ENCODE data around the gene LPP.

LPP gene

DNA sequence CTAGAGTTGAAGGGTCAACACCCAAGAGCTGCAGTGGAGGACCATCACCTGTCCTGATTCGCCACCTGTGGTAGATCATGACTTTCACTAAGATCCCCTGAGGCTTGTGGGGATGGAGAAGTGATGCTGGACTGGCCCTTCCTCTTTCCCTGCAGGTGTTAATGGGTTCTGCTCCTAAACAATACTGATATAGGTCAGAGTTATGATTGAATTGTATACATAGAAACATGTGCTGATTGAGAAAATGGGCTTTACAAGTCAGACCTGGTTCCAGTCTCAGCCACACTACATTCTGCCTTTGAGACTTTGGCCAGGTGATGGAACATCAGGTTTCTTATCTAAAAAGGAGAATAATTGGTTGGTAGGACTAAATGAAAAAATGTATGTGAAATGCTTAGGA lies 598.9 kb downstream of the LPP start:
- WGBS, 2 experiments (ENCODE audit: insufficient coverage in 2 of 2): 67% methylated on average over 1 of the region's 1 CpG; no CpG with 5 or more reads in 1 of the 2 experiments
- Histone ChIP-seq H3K9me3 (ENCODE audit: control insufficient read depth, low read length) (no peaks in the 10 kb centered on the region), H3K4me1 (ENCODE audit: control insufficient read depth, insufficient read depth, low read length, poor library complexity, severe bottlenecking) (no peaks in the 10 kb centered on the region), H3K27ac (ENCODE audit: low read depth, low read length, severe bottlenecking) (no peak overlapping the region), H3K36me3 (ENCODE audit: control insufficient read depth, insufficient read depth, low read length) (no peaks in the 10 kb centered on the region), H3K4me3 (ENCODE audit: extremely low read depth, insufficient read depth, low read length, poor library complexity, severe bottlenecking) (no peak overlapping the region)

DNA sequence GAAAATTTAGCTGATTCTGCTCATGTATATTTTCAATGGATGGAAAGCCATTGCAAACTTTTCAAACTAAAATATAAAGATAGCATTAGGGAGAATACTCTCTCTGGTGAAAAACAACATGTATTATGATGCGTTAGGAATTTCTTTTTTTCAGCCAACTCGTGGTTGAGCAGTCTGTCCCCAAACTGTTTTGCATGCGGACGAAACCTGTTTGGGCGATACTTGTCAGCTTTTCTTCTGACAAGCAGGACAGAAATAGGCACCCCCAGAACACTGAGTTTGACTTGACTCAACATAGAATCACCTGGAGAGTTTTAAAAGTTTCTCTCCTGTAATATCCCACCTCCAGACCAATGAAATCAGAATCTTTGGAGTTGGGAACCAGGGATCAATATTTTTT lies 600.3 kb downstream of the LPP start:
- WGBS, 2 experiments (ENCODE audit: insufficient coverage in 2 of 2): 92 to 95% methylated on average over 5 of the region's 5 CpGs
- no peaks in the 10 kb centered on the region for H3K9me3 ChIP-seq (ENCODE audit: control insufficient read depth, low read length)
- H3K36me3 ChIP-seq (ENCODE audit: control insufficient read depth, insufficient read depth, low read length): no peaks in the 10 kb centered on the region
- H3K4me3 ChIP-seq (ENCODE audit: extremely low read depth, insufficient read depth, low read length, poor library complexity, severe bottlenecking): no peak overlapping the region
- no peaks in the 10 kb centered on the region for H3K4me1 ChIP-seq (ENCODE audit: control insufficient read depth, insufficient read depth, low read length, poor library complexity, severe bottlenecking)
- H3K27ac ChIP-seq (ENCODE audit: low read depth, low read length, severe bottlenecking): no peak overlapping the region

DNA sequence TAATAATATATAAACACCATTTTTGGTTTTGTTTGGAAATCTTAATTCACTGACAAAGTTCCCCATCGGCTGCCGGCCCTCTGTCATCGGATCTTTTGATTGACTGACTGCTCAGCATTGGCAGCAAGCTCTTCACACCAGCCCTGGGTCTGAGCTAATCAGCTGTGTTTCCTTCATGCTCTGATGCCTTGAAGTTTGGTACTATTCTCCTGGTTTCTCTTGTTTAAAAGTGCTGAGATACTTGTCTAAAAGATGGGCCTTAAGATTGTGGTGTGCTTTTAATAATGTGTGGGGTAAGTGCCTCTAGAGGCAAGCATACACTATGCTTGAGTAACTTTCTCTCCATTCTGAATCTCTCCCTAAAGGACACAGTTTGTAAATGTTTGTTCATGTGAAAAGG lies 602.3 kb downstream of the LPP start:
- 92% methylated on average over 3 of the region's 3 CpGs; no CpG with 5 or more reads in 1 of the 2 experiments for WGBS, 2 experiments (ENCODE audit: insufficient coverage in 2 of 2)
- Histone ChIP-seq H3K4me1 (ENCODE audit: control insufficient read depth, insufficient read depth, low read length, poor library complexity, severe bottlenecking) (no peaks in the 10 kb centered on the region), H3K36me3 (ENCODE audit: control insufficient read depth, insufficient read depth, low read length) (peaks cover 7% of the 10 kb centered on the region), H3K4me3 (ENCODE audit: extremely low read depth, insufficient read depth, low read length, poor library complexity, severe bottlenecking) (no peak overlapping the region), H3K9me3 (ENCODE audit: control insufficient read depth, low read length) (no peaks in the 10 kb centered on the region), H3K27ac (ENCODE audit: low read depth, low read length, severe bottlenecking) (no peak overlapping the region)

- H3K4me3 ChIP-seq (ENCODE audit: extremely low read depth, insufficient read depth, low read length, poor library complexity, severe bottlenecking): no peak overlapping the region
- no peak overlapping the region for H3K27ac ChIP-seq (ENCODE audit: low read depth, low read length, severe bottlenecking)
- peaks cover 9% of the 10 kb centered on the region for H3K36me3 ChIP-seq (ENCODE audit: control insufficient read depth, insufficient read depth, low read length)
- H3K4me1 ChIP-seq (ENCODE audit: control insufficient read depth, insufficient read depth, low read length, poor library complexity, severe bottlenecking): no peaks in the 10 kb centered on the region
- no peaks in the 10 kb centered on the region for H3K9me3 ChIP-seq (ENCODE audit: control insufficient read depth, low read length)
- 89 to 100% methylated on average over 1 to 2 of the region's 5 CpGs for WGBS, 2 experiments (ENCODE audit: insufficient coverage in 2 of 2)
Observed at GRCh38 chr3:188759336-188760005, 605.5 kb downstream of the LPP start.

DNA sequence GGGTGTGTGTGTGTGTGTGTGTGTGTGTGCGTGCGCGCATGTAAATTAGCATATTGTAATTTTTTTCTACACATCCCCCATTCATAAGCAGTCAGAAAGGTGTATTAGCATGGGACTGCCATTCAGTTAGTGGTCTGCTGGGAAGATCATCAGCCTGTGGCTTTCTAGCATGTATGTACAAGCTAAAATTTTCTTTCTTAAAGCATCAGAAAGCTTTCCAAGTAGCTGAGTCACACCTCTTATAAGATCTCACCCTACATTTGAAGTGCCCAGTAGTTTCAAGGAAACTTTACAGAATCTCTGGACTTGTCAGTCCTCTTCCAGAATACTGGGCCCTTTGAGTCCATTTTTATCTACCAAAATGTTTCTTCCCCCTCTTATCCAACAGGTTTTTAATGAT lies 606.5 kb downstream of the LPP start:
- peaks cover 9% of the 10 kb centered on the region for H3K36me3 ChIP-seq (ENCODE audit: control insufficient read depth, insufficient read depth, low read length)
- H3K27ac ChIP-seq (ENCODE audit: low read depth, low read length, severe bottlenecking): no peak overlapping the region
- WGBS, 2 experiments (ENCODE audit: insufficient coverage in 2 of 2): no CpG with 5 or more reads among the region's 3 CpGs
- no peaks in the 10 kb centered on the region for H3K4me1 ChIP-seq (ENCODE audit: control insufficient read depth, insufficient read depth, low read length, poor library complexity, severe bottlenecking)
- H3K9me3 ChIP-seq (ENCODE audit: control insufficient read depth, low read length): no peaks in the 10 kb centered on the region
- no peak overlapping the region for H3K4me3 ChIP-seq (ENCODE audit: extremely low read depth, insufficient read depth, low read length, poor library complexity, severe bottlenecking)

DNA sequence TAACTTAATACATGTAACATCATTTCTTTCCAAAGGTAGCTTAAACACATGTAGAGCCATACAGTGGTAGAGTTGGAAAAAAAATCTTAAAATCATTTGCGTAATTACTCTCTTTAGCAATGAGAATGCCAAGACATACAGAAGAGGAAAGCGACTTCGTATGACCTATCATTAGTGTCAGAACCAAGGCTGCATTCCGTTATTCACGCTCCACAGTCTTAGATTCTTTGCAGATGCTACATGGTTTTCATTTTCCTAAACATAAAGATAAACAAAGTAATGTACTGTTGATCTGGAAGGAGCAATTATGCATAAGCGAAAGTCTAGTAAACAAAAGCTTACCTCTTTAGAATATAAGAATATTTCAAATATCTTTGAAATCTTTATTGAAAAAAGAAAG lies 607.5 kb downstream of the LPP start:
- Histone ChIP-seq H3K36me3 (ENCODE audit: control insufficient read depth, insufficient read depth, low read length) (peaks cover 9% of the 10 kb centered on the region), H3K27ac (ENCODE audit: low read depth, low read length, severe bottlenecking) (no peak overlapping the region), H3K4me3 (ENCODE audit: extremely low read depth, insufficient read depth, low read length, poor library complexity, severe bottlenecking) (no peak overlapping the region), H3K9me3 (ENCODE audit: control insufficient read depth, low read length) (no peaks in the 10 kb centered on the region), H3K4me1 (ENCODE audit: control insufficient read depth, insufficient read depth, low read length, poor library complexity, severe bottlenecking) (no peaks in the 10 kb centered on the region)
- WGBS, 2 experiments (ENCODE audit: insufficient coverage in 2 of 2): 100% methylated on average over 1 to 2 of the region's 6 CpGs

DNA sequence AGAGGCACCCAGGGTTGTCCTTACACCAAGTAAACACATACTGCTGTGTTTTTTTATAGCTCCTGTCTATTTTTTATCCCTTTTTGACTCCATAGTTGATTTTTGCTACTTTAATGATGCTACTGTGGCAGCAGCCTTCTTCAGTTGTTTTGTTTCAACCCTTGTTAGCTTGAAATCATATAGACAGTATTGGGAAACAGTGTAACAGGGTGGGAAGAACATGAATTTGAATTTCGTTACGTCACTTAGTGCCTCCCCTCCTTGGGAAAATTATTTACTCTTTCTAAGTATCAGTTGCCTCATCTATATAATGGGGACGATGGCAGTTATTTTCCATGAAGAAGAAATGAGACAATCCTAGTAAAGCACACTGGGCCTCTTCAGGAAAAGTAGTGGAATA lies 608.0 kb downstream of the LPP start:
- H3K4me3 ChIP-seq (ENCODE audit: extremely low read depth, insufficient read depth, low read length, poor library complexity, severe bottlenecking): no peak overlapping the region
- no CpG with 5 or more reads among the region's 3 CpGs for WGBS, 2 experiments (ENCODE audit: insufficient coverage in 2 of 2)
- no peaks in the 10 kb centered on the region for H3K4me1 ChIP-seq (ENCODE audit: control insufficient read depth, insufficient read depth, low read length, poor library complexity, severe bottlenecking)
- H3K27ac ChIP-seq (ENCODE audit: low read depth, low read length, severe bottlenecking): no peak overlapping the region
- peaks cover 9% of the 10 kb centered on the region for H3K36me3 ChIP-seq (ENCODE audit: control insufficient read depth, insufficient read depth, low read length)
- H3K9me3 ChIP-seq (ENCODE audit: control insufficient read depth, low read length): no peaks in the 10 kb centered on the region

DNA sequence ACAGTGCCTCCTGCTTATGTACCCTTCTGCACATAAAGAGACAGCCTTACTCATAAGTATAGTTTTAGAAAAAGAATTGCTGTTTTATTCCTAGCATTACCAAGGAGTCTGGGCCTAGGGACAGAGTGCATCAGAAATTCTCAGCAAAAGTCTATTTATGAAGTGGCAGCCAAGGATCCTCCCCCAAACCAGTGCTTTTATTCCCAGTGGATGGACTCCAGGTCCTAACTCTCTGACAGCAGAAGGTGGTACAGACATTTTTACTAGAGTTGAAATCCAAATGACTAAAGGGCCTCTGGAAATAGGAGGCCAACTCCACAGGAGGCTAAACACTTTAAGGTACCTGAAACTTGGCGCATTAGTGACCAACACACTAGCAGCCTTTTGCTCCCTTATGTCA lies 610.7 kb downstream of the LPP start:
- Histone ChIP-seq H3K4me3 (ENCODE audit: extremely low read depth, insufficient read depth, low read length, poor library complexity, severe bottlenecking) (no peak overlapping the region), H3K27ac (ENCODE audit: low read depth, low read length, severe bottlenecking) (no peak overlapping the region), H3K9me3 (ENCODE audit: control insufficient read depth, low read length) (no peaks in the 10 kb centered on the region), H3K36me3 (ENCODE audit: control insufficient read depth, insufficient read depth, low read length) (peaks cover 9% of the 10 kb centered on the region), H3K4me1 (ENCODE audit: control insufficient read depth, insufficient read depth, low read length, poor library complexity, severe bottlenecking) (no peaks in the 10 kb centered on the region)
- WGBS, 2 experiments (ENCODE audit: insufficient coverage in 2 of 2): 100% methylated on average over 1 of the region's 1 CpG

GRCh38 chr3:188769831-188770230 lies 615.9 kb downstream of the LPP start:
- no CpG with 5 or more reads among the region's 3 CpGs for WGBS, 2 experiments (ENCODE audit: insufficient coverage in 2 of 2)
- H3K4me3 ChIP-seq (ENCODE audit: extremely low read depth, insufficient read depth, low read length, poor library complexity, severe bottlenecking): no peak overlapping the region
- no peak overlapping the region for H3K27ac ChIP-seq (ENCODE audit: low read depth, low read length, severe bottlenecking)

DNA sequence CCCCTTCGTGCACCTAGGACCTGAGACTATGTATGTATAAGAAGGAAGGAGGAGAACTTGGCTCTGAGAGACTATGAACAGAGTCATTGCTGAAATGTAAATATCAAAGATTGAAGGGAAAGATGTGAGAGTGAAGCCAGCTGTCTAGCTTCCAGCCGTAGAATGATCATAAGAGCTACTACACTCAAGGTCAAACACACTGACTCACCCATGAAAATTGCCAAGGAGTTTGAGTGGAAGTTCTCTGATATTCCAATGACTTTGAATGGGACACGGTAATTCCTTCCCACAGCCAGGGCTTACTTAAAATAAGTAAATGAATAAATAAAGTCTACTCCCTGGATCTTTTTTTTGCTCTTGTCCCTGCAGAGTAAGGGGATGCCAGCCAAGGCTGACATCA lies 618.9 kb downstream of the LPP start:
- WGBS, 2 experiments (ENCODE audit: insufficient coverage in 2 of 2): 100% methylated on average over 1 of the region's 3 CpGs; no CpG with 5 or more reads in 1 of the 2 experiments
- no peak overlapping the region for H3K4me3 ChIP-seq (ENCODE audit: extremely low read depth, insufficient read depth, low read length, poor library complexity, severe bottlenecking)
- no peaks in the 10 kb centered on the region for H3K36me3 ChIP-seq (ENCODE audit: control insufficient read depth, insufficient read depth, low read length)
- no peak overlapping the region for H3K27ac ChIP-seq (ENCODE audit: low read depth, low read length, severe bottlenecking)
- H3K4me1 ChIP-seq (ENCODE audit: control insufficient read depth, insufficient read depth, low read length, poor library complexity, severe bottlenecking): peaks cover 10% of the 10 kb centered on the region
- no peaks in the 10 kb centered on the region for H3K9me3 ChIP-seq (ENCODE audit: control insufficient read depth, low read length)

More at GRCh38 chr3:188769831-188770230, 615.9 kb downstream of the LPP start:
- peaks cover 2% of the 10 kb centered on the region for H3K4me1 ChIP-seq (ENCODE audit: control insufficient read depth, insufficient read depth, low read length, poor library complexity, severe bottlenecking)
- H3K9me3 ChIP-seq (ENCODE audit: control insufficient read depth, low read length): no peaks in the 10 kb centered on the region
- no peaks in the 10 kb centered on the region for H3K36me3 ChIP-seq (ENCODE audit: control insufficient read depth, insufficient read depth, low read length)

DNA sequence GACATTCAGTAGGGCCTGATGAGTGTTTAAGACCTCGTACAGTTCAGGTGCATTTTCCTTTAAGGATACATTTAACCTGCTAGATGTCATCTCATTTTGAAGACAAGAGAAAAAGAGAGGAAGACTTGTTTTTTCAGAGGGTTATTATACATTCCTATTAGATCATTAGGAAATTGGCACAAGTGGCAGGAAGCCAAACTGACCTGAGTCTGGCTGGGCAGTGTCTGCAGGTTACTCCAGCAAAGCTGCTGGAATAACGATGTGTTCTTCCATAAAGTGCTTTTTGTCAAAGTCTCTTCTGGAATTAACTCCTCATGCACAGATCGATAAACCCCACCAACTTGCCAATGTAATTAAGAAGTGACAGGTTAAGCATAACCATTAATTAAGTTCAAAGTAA lies 621.5 kb downstream of the LPP start:
- H3K9me3 ChIP-seq (ENCODE audit: control insufficient read depth, low read length): no peaks in the 10 kb centered on the region
- no peaks in the 10 kb centered on the region for H3K36me3 ChIP-seq (ENCODE audit: control insufficient read depth, insufficient read depth, low read length)
- WGBS, 2 experiments (ENCODE audit: insufficient coverage in 2 of 2): 93 to 100% methylated on average over 2 of the region's 3 CpGs
- H3K4me1 ChIP-seq (ENCODE audit: control insufficient read depth, insufficient read depth, low read length, poor library complexity, severe bottlenecking): peaks cover 9% of the 10 kb centered on the region
- H3K27ac ChIP-seq (ENCODE audit: low read depth, low read length, severe bottlenecking): no peak overlapping the region
- H3K4me3 ChIP-seq (ENCODE audit: extremely low read depth, insufficient read depth, low read length, poor library complexity, severe bottlenecking): no peak overlapping the region

All from mesodermal cell (in vitro differentiated cells).